ENCODE data around the gene DUSP22. TPM values are rescaled to one million over a fixed set of nuclear protein-coding genes. Genes with fewer than 3 reads are reported as not detected.

The DUSP22 gene
- total and polyA plus RNA-seq, 2 of the 8 experiments (the other 6 are each of a cell fraction or from before 2014, with no cell fraction given), result 15.5 to 32.4 TPM

DNA sequence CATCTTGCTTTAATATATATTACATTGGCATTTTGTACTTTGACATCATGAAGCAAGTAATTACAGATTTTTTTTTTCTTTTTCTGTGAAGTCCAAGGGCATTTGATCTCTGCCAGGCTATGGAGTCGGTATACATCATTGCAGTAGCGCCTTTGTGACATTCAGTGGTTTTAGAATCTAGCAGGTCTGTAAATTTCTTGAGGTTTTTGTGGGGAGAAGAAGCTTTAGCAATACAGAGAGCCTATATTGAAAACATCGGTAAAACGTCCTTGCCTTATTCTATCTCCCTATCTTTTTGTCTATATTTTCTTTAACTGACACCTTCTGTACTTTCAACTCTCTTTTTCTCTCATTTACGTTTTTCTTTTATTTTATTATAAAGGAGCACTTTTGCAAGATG is 47.2 kb downstream of the DUSP22 start:
- H2BK20ac ChIP-seq (ENCODE audit: low read length), result no peak overlapping the region
- no peak overlapping the region for H3K27ac ChIP-seq (ENCODE audit: low read depth, low read length)
- no peaks in the 10 kb centered on the region; a peak in 2 of 7 replicates for H3K27me3 ChIP-seq (replicated peaks in 1 of 4; ENCODE audit: control insufficient read depth in 3 of 4, extremely low read depth in 1 of 4, insufficient read depth in 3 of 4, low read length in 3 of 4)
- no peak overlapping the region for H2BK120ac ChIP-seq (replicated peaks; ENCODE audit: low read depth, low read length)
- no peak overlapping the region for H4K8ac ChIP-seq (ENCODE audit: extremely low read depth, insufficient read depth, low read length)
- CTCF ChIA-PET (ENCODE audit: partially characterized antibody), result interaction anchor here (1.0 to 1.9 kb wide), 3 partner anchors 11 to 124 kb away, joined by 3 to 8 read pairs (median 4); no protein-coding TSS in a partner anchor
- H3K23me2 ChIP-seq (ENCODE audit: low read depth, low read length), result no peaks in the 10 kb centered on the region
- no peak overlapping the region for H3K56ac ChIP-seq (replicated peaks; ENCODE audit: insufficient read length, low read depth, low read length)
- H3K4ac ChIP-seq (replicated peaks; ENCODE audit: insufficient read length, low read depth, low read length), result no peak overlapping the region
- FAIRE-seq, result no peak
- H3K36me3 ChIP-seq (ENCODE audit: control insufficient read depth in 2 of 4, insufficient read depth in 4 of 4, low read length in 3 of 4), result no peaks in the 10 kb centered on the region
- no peak overlapping the region for H4K91ac ChIP-seq (replicated peaks; ENCODE audit: insufficient read length, low read length)
- no peaks in the 10 kb centered on the region for H3K79me2 ChIP-seq (ENCODE audit: control insufficient read depth in 1 of 2, insufficient read depth in 2 of 2, low read length in 2 of 2)
- no peak overlapping the region for H2BK12ac ChIP-seq (ENCODE audit: low read depth, low read length)
- H2BK5ac ChIP-seq (ENCODE audit: low read depth, low read length), result no peak overlapping the region
- peaks cover 0 to 2% of the 10 kb centered on the region in 2 experiments for H4K20me1 ChIP-seq (replicated peaks in 1 of 2; ENCODE audit: control insufficient read depth in 1 of 2, insufficient read depth in 2 of 2, low read length in 2 of 2)
- H3K14ac ChIP-seq (ENCODE audit: insufficient read length), result no peak overlapping the region
- no peak overlapping the region for H4K5ac ChIP-seq (ENCODE audit: insufficient read length, low read depth, low read length)
- H3K9ac ChIP-seq (replicated peaks in 1 of 4; ENCODE audit: extremely low read depth in 1 of 4, low read depth in 3 of 4, low read length in 3 of 4), result no peak overlapping the region
- DNase-seq (ENCODE audit: low read depth in 1 of 2, low spot score in 2 of 2), result no peak
- H3K9me3 ChIP-seq (ENCODE audit: insufficient read depth in 2 of 2, low read depth in 1 of 2, low read length in 1 of 2), result peaks cover 42 to 80% of the 10 kb centered on the region in 2 experiments
- H3K4me3 ChIP-seq (ENCODE audit: extremely low read depth in 1 of 4, insufficient read depth in 2 of 4, low read depth in 3 of 4, low read length in 4 of 4), result no peak overlapping the region
- H3K4me2 ChIP-seq (ENCODE audit: insufficient read depth in 1 of 2, low read depth in 2 of 2, low read length in 2 of 2), result no peak overlapping the region
- POLR2A ChIA-PET (ENCODE audit: partially characterized antibody), result interaction anchor here (1.1 kb wide), 1 partner anchor 21 kb away, joined by 3 read pairs; no protein-coding TSS in a partner anchor
- no peak overlapping the region for H3K18ac ChIP-seq (ENCODE audit: extremely low read depth, low read length)
- H2AK5ac ChIP-seq (ENCODE audit: low read depth, low read length), result no peak overlapping the region
- TF ChIP-seq RAD21 (IDR thresholded peaks at IDR 0.05 in 1 of 2, conservative IDR thresholded peaks at IDR 0.05 in 1 of 2; ENCODE audit: low read depth in 2 of 2, low read length in 2 of 2) (no peak), CBX8 (IDR thresholded peaks at IDR 0.05; ENCODE audit: borderline replicate concordance, low read depth, low read length) (no peak), ZNF274 (IDR thresholded peaks at IDR 0.05; ENCODE audit: borderline replicate concordance, extremely low read depth, low read length) (no peak), NRF1 (IDR thresholded peaks at IDR 0.05; ENCODE audit: low read depth, low read length) (no peak), KDM1A (IDR thresholded peaks at IDR 0.05; ENCODE audit: borderline replicate concordance, low read length) (no peak), SP1 (IDR thresholded peaks at IDR 0.05; ENCODE audit: low read depth, low read length) (no peak)
- TF ChIP-seq, protein P1, sequence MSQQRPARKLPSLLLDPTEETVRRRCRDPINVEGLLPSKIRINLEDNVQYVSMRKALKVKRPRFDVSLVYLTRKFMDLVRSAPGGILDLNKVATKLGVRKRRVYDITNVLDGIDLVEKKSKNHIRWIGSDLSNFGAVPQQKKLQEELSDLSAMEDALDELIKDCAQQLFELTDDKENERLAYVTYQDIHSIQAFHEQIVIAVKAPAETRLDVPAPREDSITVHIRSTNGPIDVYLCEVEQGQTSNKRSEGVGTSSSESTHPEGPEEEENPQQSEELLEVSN (IDR thresholded peaks at IDR 0.05), result no peak
- no peak overlapping the region for H3K23ac ChIP-seq (ENCODE audit: insufficient read length)
- no peak overlapping the region for H2AFZ ChIP-seq (ENCODE audit: low read length)
- no peaks in the 10 kb centered on the region for H3K4me1 ChIP-seq (replicated peaks in 1 of 4; ENCODE audit: control insufficient read depth in 3 of 4, insufficient read depth in 4 of 4, low read length in 3 of 4)
- WGBS, 2 experiments (ENCODE audit: extremely low coverage in 1 of 2, insufficient coverage in 1 of 2, insufficient read length in 1 of 2, insufficient replicate concordance in 2 of 2, low coverage in 1 of 2, low lambda C conversion rate in 2 of 2, missing lambda C conversion rate in 1 of 2), result 76 to 100% methylated on average over 1 to 5 of the region's 5 CpGs
- no peak overlapping the region for H2BK15ac ChIP-seq (ENCODE audit: low read length)
- peaks cover 3% of the 10 kb centered on the region; the same call in 1 of the 2 replicates for H3K79me1 ChIP-seq (ENCODE audit: low read depth, low read length)
